G401 (cell line): ENCODE measurements around the gene PPP1R9A. TPM values are rescaled to one million over a fixed set of nuclear protein-coding genes. Genes with fewer than 3 reads are reported as not detected.
"Not testable (repeated sequence)": the region's sequence is repeated elsewhere in the genome, so short reads cannot be mapped to it uniquely, and the experiment has no call there.

Experiments used
- DNase-seq: peaks from one replicate; pipeline ENCODE4 v3.0.0-alpha.2; 2015; ENCODE audit warnings: low spot score
- in situ Hi-C: cut with HindIII; loops from 2 replicates; pipeline ENCODE4 v1.10.0; 2016; ENCODE audit warnings: low sequenced_read_pairs, mixed read lengths
- total RNA-seq: library from RNA; depleted of rRNA; stranded (reverse); fragments of >200 nt; shearing (Covaris generic); gene quantifications from 2 replicates; pipeline ENCODE4 v1.2.3, GENCODE V29; 2014

PPP1R9A gene
- total RNA-seq, 1 experiment from 2014 or later: 8.2 TPM

- DNase-seq: no peak
- in situ Hi-C loops: no loop called here
Observed at GRCh38 chr7:94970085-94970576, 62.7 kb downstream of the PPP1R9A start.

- in situ Hi-C loops: no loop called here
- DNase-seq: no peak
Observed at GRCh38 chr7:94971051-94971867, 63.9 kb downstream of the PPP1R9A start.

GRCh38 chr7:94972296-94972695 lies 64.9 kb downstream of the PPP1R9A start:
- in situ Hi-C loops: no loop called here
- no peak for DNase-seq

DNA sequence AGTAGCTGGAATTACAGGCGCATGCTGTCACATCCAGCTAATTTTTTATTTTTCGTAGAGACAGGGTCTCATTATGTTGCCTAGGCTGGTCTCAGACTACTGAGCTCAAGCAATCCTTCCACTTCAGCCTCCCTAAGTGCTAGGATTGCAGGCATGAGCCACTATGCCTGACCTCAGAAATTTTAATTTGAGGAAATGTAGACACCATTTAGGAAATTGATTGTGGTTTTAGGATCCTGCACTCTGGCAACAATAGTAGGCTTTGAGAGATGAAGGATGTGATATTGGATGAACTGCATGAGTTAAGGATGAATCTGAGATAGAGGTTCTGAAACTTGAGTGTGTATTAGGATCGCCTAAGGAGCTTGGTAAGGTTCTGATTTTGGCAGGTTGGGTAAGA lies 66.5 kb downstream of the PPP1R9A start:
- DNase-seq: no peak
- in situ Hi-C loops: no loop called here

GRCh38 chr7:94974423-94974822 lies 67.0 kb downstream of the PPP1R9A start:
- no peak for DNase-seq
- in situ Hi-C loops: no loop called here

DNA sequence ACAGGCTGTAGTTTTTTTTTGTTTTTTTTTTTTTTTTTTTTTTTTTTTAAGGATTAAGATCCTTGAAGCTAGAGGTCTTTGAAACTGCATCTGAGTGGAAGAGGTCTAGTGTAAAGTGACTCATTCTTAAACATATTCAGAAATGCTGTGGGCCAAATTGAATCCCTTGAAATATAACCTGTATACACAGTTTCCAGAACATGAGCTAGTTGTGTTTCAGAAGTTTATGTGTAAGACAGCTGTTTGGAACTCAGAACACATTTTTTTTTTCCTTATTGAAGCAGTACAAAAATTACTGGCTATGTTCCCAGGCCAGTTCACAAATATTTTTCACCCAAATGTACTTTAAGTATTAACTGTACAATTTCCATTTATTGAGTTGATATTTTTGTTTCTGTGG lies 67.9 kb downstream of the PPP1R9A start:
- in situ Hi-C loops: no loop called here
- DNase-seq: no peak

- in situ Hi-C loops: no loop called here
- DNase-seq: no peak
Observed at GRCh38 chr7:94980418-94981142, 73.2 kb downstream of the PPP1R9A start.

DNA sequence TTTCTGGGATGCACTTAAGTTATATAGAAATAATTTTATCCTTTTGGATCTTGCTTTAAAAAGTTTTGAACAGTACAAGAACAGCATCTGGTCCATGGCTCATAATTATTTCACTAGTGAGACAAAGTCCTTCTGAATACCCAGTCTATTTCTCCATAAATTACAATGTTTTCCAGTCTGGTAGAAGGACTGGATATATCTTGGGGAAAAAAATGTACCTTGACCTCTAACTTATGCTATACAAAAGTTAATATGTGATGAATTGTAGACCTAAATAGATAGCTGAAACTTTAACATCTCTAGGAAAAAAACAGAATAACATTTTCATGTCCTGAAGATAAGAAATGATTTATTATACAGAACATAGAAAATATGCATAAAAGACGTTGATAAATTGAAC lies 88.5 kb downstream of the PPP1R9A start:
- no peak for DNase-seq
- in situ Hi-C loops: no loop called here

DNA sequence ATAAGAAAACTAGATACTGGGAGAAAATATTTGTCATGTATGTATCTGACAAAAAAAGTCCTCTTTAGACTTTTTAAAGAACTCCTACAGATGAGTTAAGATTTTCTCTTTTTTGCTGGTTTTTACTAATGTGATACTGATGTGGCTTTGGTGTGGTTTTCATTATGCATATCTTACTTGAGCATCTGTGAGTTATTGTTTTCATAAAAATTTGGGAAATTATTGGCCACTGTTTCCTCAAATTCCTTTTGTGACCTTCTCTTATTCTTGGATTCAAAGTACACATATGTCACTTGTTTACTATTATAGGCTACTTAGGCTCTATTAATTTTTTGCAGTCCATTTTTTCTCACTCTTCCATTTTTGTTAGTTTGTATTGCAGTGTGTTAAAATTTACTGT lies 89.0 kb downstream of the PPP1R9A start:
- no peak for DNase-seq
- in situ Hi-C loops: no loop called here

GRCh38 chr7:94997547-94997946 lies 90.2 kb downstream of the PPP1R9A start:
- in situ Hi-C loops: no loop called here
- no peak for DNase-seq

DNA sequence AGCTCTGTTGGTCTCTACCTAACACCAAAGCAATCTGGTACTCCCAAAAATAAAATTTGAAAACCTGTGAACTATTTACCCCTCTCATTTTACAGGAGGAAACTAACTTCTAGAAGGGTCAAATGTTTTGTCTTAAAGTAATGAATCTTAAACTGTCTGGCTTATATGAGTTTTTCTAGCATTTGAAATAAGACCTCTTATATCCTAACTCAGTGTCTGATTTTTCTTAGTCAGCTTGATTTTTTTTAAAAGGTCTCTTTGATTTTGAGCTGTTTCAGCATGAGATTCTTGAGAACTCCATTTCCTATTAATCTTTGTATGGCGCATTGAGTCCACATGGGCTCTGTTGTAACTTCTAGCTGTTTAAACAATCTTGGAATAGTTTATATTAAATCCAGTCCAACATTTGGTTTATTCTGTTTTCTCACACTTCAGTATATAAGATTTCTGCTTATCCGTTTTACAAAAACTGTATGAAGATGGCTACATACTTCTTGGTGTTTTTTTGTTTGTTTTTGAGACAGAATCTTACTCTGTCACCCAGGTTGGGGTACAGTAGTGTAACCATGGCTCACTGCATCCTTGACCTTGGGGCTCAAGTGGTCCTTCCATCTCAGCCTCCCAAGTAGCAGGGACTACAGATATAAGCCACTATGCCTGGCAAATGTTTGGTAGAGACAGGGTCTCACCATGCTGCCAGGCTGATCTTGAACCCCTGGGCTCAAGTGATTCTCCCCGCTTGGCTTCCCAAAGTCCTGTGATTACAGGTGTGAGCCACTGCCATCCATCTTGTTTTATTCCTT lies 91.1 kb downstream of the PPP1R9A start:
- no peak for DNase-seq
- in situ Hi-C loops: no loop called here

GRCh38 chr7:94999069-94999351 lies 91.6 kb downstream of the PPP1R9A start:
- no peak for DNase-seq
- in situ Hi-C loops: no loop called here

- in situ Hi-C loops, DNase-seq: not testable (repeated sequence)
Observed at GRCh38 chr7:94999601-95000000, 92.2 kb downstream of the PPP1R9A start.

DNA sequence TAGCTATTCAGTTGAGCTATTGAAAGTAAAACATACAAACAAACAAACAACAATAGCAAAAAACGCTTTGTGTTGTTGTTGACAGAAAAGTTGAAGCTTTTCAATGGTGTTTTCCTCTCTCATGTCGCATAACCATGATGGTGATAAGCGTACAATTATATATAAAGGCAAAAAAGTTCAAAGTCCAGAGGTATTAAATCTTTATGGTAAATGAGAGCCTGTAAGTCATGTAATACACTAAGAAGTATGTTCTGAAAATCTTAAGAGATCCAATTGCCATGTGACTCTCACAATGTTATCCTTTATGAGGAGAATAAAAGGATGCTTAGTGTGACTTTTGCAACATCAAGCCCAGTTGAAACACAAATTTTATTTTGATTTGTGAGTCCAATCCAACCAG lies 93.9 kb downstream of the PPP1R9A start:
- DNase-seq: no peak
- in situ Hi-C loops: no loop called here

GRCh38 chr7:95001815-95002561 lies 94.6 kb downstream of the PPP1R9A start:
- no peak for DNase-seq
- in situ Hi-C loops: no loop called here

DNA sequence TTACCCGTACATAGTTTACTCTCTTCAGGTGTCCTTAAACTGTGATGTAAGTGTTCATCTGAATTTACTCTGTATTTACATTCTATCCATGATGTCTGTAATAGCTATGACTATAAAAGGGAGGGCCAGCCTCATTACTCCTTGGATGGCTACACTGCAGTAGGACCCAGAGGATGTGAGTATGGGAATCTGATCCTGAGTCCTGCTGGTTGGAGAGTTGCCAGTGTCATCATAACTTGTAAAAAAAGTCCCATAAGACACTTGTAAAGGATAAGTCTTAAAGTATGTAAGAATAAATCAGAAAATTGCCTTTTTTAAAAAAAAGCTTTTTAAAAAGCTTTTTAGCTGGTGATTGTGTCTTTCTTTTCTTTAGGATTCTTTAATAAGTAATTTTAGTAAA lies 95.4 kb downstream of the PPP1R9A start:
- in situ Hi-C loops: no loop called here
- no peak for DNase-seq

DNA sequence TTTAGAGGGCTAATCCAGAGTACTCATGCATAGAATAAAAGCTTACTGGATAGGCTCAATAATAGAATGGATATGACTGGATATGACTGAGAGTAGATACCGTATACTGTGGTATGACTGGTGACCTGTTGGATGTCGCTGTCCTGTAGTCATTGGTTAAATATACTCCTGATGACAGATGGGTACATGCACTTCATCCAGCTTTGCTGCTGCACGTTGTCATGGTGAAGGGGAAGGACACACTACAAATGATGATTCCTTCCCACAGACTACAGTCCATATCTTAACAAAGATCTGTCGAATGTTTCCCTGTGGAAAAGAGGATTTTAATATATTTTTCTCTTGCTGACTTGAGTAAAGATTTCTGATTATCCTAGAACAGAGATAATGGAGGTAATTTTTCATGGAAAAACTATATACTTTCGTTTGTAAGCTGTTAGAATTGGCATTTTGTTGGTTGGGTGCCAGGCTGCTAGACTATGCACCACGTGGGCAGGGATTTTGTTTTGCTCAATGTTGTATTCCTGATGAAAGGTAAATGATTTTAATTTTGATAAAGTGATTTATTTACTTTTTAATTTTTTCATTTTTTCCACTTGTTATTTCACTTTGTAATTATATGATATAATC lies 97.3 kb downstream of the PPP1R9A start:
- in situ Hi-C loops: no loop called here
- DNase-seq: peak; percentile 50

DNA sequence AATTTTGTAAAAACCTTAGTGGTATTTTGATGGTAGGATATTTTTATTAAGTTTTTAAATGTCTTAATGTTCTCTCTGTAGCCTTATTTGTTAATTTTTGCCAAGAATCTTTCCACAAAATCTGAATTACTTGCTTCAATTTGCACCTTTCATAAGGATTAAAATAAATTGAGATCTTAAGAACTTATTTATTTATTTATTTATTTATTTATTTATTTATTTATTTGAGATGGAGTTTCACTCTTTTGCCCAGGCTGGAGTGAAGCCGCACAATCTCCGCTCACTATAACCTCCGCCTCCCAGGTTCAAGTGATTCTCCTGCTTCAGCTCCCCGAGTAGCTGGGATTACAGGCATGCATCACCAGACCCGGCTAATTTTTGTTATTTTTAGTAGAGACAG lies 98.6 kb downstream of the PPP1R9A start:
- in situ Hi-C loops: no loop called here
- no peak for DNase-seq

DNA sequence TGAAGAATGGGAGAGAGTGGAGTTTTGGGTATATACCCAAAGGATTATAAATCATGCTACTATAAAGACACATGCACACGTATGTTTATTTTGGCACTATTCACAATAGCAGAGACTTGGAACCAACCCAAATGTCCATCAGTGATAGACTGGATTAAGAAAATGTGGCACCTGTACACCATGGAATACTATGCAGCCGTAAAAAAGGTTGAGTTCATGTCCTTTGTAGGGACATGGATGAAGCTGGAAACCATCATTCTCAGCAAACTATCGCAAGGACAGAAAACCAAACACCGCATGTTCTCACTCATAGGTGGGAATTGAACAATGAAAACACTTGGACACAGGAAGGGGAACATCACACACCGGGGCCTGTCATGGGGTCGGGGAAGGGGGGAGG lies 101.4 kb downstream of the PPP1R9A start:
- in situ Hi-C loops, DNase-seq: not testable (repeated sequence)
